SU-DHL-6 (cell line): Measurements from ENCODE around the gene L3MBTL1.

ENCODE experiments used
- H2AFZ ChIP-seq: fragments of 200-600 bp; sonication (generic); 2 replicates; pipeline ENCODE4 v1.6.1; 2014; ENCODE audit warnings: low read depth, mild to moderate bottlenecking, moderate library complexity, mixed read lengths, antibody characterized with exemption, low read length; ENCODE audit not compliant: severe bottlenecking
- H3F3A ChIP-seq: fragments of 200-600 bp; shearing (Covaris generic); 2 replicates; pipeline ENCODE4 v1.6.0; 2016; ENCODE audit warnings: antibody characterized with exemption, mild to moderate bottlenecking; ENCODE audit not compliant: insufficient read depth
- H3K27ac ChIP-seq: fragments of 200-600 bp; sonication (generic); 2 replicates; pipeline ENCODE4 v1.5.1; 2016; ENCODE audit warnings: low read depth, mild to moderate bottlenecking, low read length, moderate library complexity, mixed read lengths
- H3K27me3 ChIP-seq: fragments of 200-600 bp; sonication (generic), shearing (Covaris generic); 2 replicates; pipeline ENCODE4 v1.6.0; 2014; ENCODE audit warnings: mild to moderate bottlenecking, low read length
- H3K36me3 ChIP-seq: fragments of 200-600 bp; sonication (generic); 2 replicates; pipeline ENCODE4 v1.6.1; 2014; ENCODE audit warnings: mild to moderate bottlenecking, low read length, mixed read lengths
- H3K4me2 ChIP-seq: fragments of 300-600, 200-600 bp; shearing (Covaris generic), sonication (generic); 2 replicates; pipeline ENCODE4 v1.6.0; 2014; ENCODE audit warnings: low read length, low read depth, mild to moderate bottlenecking; ENCODE audit not compliant: poor library complexity, severe bottlenecking
- H3K4me3 ChIP-seq: fragments of 200-600 bp; sonication (generic); 2 replicates; pipeline ENCODE4 v1.5.1; 2014; ENCODE audit warnings: antibody characterized with exemption, low read length, mild to moderate bottlenecking, mixed read lengths; ENCODE audit not compliant: insufficient read depth, poor library complexity, severe bottlenecking
- H3K79me2 ChIP-seq: fragments of 200-600 bp; sonication (generic); 2 replicates; pipeline ENCODE4 v1.6.1; 2014; ENCODE audit warnings: mild to moderate bottlenecking, low read length, moderate library complexity; ENCODE audit not compliant: insufficient read depth
- H3K9ac ChIP-seq: fragments of 200-600 bp; sonication (generic); 2 replicates; pipeline ENCODE4 v1.7.0; 2014; ENCODE audit warnings: mild to moderate bottlenecking, low read length
- H3K9me2 ChIP-seq: fragments of 200-600 bp; sonication (generic); replicated peaks from 2 replicates; pipeline ENCODE4 v1.6.1; 2014; ENCODE audit warnings: low read length; ENCODE audit not compliant: insufficient read depth
- H3K9me3 ChIP-seq: fragments of 200-600 bp; sonication (generic); 2 replicates; pipeline ENCODE4 v1.6.1; 2014; ENCODE audit warnings: low read length, mixed read lengths; ENCODE audit not compliant: insufficient read depth
- H4K20me1 ChIP-seq: fragments of 200-600 bp; sonication (generic); 2 replicates; pipeline ENCODE4 v1.6.1; 2014; ENCODE audit warnings: low read depth, mild to moderate bottlenecking, antibody characterized with exemption, low read length, moderate library complexity, mixed read lengths
- CTCF ChIP-seq: fragments of 200-600 bp; sonication (generic); IDR thresholded peaks from one replicate; pipeline ENCODE4 v1.5.1; 2017; ENCODE audit warnings: antibody characterized with exemption, mild to moderate bottlenecking, low read length, moderate library complexity; ENCODE audit not compliant: insufficient read depth, poor library complexity, severe bottlenecking
- EZH2phosphoT487 ChIP-seq: fragments of 200-600 bp; sonication (generic), shearing (Covaris generic); conservative IDR thresholded peaks from 2 replicates; pipeline ENCODE4 v1.6.1; 2018; ENCODE audit warnings: mild to moderate bottlenecking, antibody characterized with exemption, low read length, moderate library complexity, mixed read lengths

L3MBTL1 gene

DNA sequence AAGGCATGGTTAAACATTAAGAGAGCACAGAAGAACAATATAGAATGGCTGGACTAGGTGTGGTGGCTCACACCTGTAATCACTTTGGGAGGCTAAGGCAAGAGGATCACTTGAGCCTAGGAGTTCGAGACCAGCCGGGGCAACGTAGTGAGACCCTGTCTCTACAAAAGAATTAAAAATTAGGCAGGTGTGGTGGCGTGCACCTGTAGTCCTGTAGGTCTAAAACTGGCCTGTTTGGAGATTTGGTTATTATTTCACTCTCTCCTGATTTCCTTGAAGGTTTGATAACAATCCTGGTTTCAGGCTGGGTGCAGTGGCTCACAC lies 34.2 kb upstream of the L3MBTL1 start:
- Histone ChIP-seq H3F3A (0 out of 2 replicates have a peak, but pooled peaks cover 3% of the 10 kb centered on the region), H3K4me2 (no peak overlapping the region), H3K9ac (no peak overlapping the region), H3K27me3 (no peaks in the 10 kb centered on the region), H3K4me3 (no peak overlapping the region), H3K27ac (no peak overlapping the region), H4K20me1 (no peaks in the 10 kb centered on the region), H2AFZ (no peak overlapping the region), H3K36me3 (no peaks in the 10 kb centered on the region), H3K79me2 (no peaks in the 10 kb centered on the region), H3K9me2 (no peaks in the 10 kb centered on the region), H3K9me3 (no peaks in the 10 kb centered on the region)
- TF ChIP-seq CTCF: no peak
- no peak for TF ChIP-seq EZH2phosphoT487

DNA sequence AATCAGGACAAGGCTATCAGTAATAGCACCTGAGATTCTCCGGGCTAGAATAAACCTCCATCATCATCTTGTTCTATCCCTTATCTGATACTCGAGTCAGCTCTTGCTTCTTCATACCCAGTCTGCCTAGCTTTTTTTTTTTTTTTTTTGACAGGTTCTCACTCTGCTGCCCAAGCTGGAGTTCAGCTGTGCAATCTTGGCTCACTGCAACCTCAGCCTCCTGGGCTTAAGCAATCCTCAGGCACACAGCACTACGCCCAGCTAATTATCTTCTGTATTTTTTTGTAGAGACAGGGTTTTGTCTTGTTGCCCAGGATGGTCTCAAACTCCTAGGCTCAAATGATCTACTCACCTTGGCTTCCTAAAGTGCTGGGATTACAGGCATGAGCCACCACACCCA lies 30.3 kb upstream of the L3MBTL1 start:
- Histone ChIP-seq H3K79me2 (no peaks in the 10 kb centered on the region), H3K9me2 (no peaks in the 10 kb centered on the region), H3K36me3 (no peaks in the 10 kb centered on the region), H3K27ac (no peak overlapping the region), H3K27me3 (no peaks in the 10 kb centered on the region), H3K9ac (no peak overlapping the region), H2AFZ (no peak overlapping the region), H4K20me1 (no peaks in the 10 kb centered on the region), H3K4me3 (no peak overlapping the region), H3K4me2 (no peak overlapping the region), H3F3A (no peaks in the 10 kb centered on the region), H3K9me3 (no peaks in the 10 kb centered on the region)
- TF ChIP-seq EZH2phosphoT487 (no peak), CTCF (no peak)

DNA sequence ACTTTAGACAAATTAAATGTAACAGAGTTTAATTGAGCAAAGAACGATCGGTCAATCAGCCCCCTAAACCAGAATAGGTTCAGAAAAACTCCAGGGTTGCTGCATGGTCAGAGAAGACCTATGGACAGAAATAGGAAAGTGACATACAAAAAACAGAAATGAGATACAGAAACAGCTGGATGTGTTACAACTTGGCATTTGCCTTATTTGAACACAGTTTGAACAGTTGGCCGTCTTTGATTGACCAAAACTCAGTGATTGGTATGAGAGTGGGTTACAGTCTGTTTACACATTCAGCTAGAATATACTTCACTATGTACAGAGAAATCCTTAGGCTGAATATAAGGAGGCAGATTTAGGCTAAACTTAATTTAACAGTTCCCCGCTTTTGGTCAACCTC lies 29.9 kb upstream of the L3MBTL1 start:
- no peak for TF ChIP-seq CTCF
- no peak for TF ChIP-seq EZH2phosphoT487
- no peaks in the 10 kb centered on the region for H3F3A ChIP-seq

DNA sequence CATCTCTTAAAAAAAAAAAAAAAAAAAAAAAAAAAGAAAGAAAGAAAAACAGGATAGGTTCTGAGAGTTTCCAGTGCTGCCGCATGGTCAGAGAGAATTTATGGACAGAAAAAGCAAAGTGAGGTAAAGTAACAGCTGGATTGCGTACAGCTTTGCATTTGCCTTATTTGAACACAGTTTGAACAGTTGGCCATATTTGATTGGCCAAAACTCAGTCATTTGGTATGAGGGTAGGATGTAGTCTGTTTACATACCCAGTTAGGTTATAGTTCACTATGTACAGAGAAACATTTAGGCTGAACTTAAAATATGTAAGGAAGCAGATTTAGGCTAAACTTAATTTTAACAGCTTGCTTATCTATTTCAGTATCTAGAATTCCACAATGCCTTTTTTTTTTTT lies 17.5 kb upstream of the L3MBTL1 start:
- TF ChIP-seq CTCF: no peak
- no peak for TF ChIP-seq EZH2phosphoT487
- Histone ChIP-seq H3K27ac (no peak overlapping the region), H4K20me1 (no peaks in the 10 kb centered on the region), H3K27me3 (no peaks in the 10 kb centered on the region), H3K9me3 (no peaks in the 10 kb centered on the region), H3K9me2 (no peaks in the 10 kb centered on the region), H3K4me3 (no peak overlapping the region), H3F3A (no peaks in the 10 kb centered on the region), H2AFZ (no peak overlapping the region), H3K9ac (no peak overlapping the region), H3K79me2 (no peaks in the 10 kb centered on the region), H3K36me3 (no peaks in the 10 kb centered on the region), H3K4me2 (no peak overlapping the region)

More for the DNA sequence above, 29.9 kb upstream of the L3MBTL1 start:
- no peaks in the 10 kb centered on the region for H3K27me3 ChIP-seq
- H2AFZ ChIP-seq: no peak overlapping the region
- H4K20me1 ChIP-seq: no peaks in the 10 kb centered on the region
- no peak overlapping the region for H3K9ac ChIP-seq
- H3K9me3 ChIP-seq: no peaks in the 10 kb centered on the region
- H3K4me2 ChIP-seq: no peak overlapping the region
- H3K36me3 ChIP-seq: no peaks in the 10 kb centered on the region
- no peak overlapping the region for H3K4me3 ChIP-seq
- H3K27ac ChIP-seq: no peak overlapping the region
- no peaks in the 10 kb centered on the region for H3K79me2 ChIP-seq
- H3K9me2 ChIP-seq: no peaks in the 10 kb centered on the region
